ENCODE data around the gene CCDC82. TPM values are rescaled to one million over a fixed set of nuclear protein-coding genes. Genes with fewer than 3 reads are reported as not detected.

The CCDC82 gene
- polyA plus RNA-seq, 1 experiment = 4.6 TPM

GRCh38 chr11:96318399-96318798 is 71.3 kb downstream of the CCDC82 start:
- Histone ChIP-seq H3K27me3 (ENCODE audit: control insufficient read depth, insufficient read depth, low read length) (no peaks in the 10 kb centered on the region), H3K36me3 (ENCODE audit: control insufficient read depth, insufficient read depth, low read length) (no peaks in the 10 kb centered on the region), H3K4me3 (ENCODE audit: low read depth, low read length) (no peak overlapping the region)
- no peak for TF ChIP-seq CTCF (IDR thresholded peaks at IDR 0.05; ENCODE audit: insufficient read depth, low read depth, low read length)
- POLR2A ChIA-PET = no interaction called here
- CTCF ChIA-PET = interaction anchor here (1.4 kb wide), 1 partner anchor 24 kb away, joined by 4 read pairs; the partner anchor contains the start of gene MAML2
- DNase-seq (ENCODE audit: low read depth) = no peak

- TF ChIP-seq CTCF (IDR thresholded peaks at IDR 0.05; ENCODE audit: insufficient read depth, low read depth, low read length) = no peak
- DNase-seq (ENCODE audit: low read depth) = no peak
- CTCF ChIA-PET = interaction anchor here (1.4 kb wide), 1 partner anchor 25 kb away, joined by 4 read pairs; the partner anchor contains the start of gene MAML2
- Histone ChIP-seq H3K4me3 (ENCODE audit: low read depth, low read length) (no peak overlapping the region), H3K36me3 (ENCODE audit: control insufficient read depth, insufficient read depth, low read length) (no peaks in the 10 kb centered on the region), H3K27me3 (ENCODE audit: control insufficient read depth, insufficient read depth, low read length) (no peaks in the 10 kb centered on the region)
- POLR2A ChIA-PET = no interaction called here
Observed at GRCh38 chr11:96317985-96318384, 71.7 kb downstream of the CCDC82 start.

- no peak for DNase-seq (ENCODE audit: low read depth)
- no peaks in the 10 kb centered on the region for H3K27me3 ChIP-seq (ENCODE audit: control insufficient read depth, insufficient read depth, low read length)
- ChIA-PET CTCF (interaction anchor here (1.4 kb wide), 1 partner anchor 25 kb away, joined by 6 read pairs; the partner anchor contains the start of gene MAML2), POLR2A (no interaction called here)
- no peaks in the 10 kb centered on the region for H3K36me3 ChIP-seq (ENCODE audit: control insufficient read depth, insufficient read depth, low read length)
- no peak for TF ChIP-seq CTCF (IDR thresholded peaks at IDR 0.05; ENCODE audit: insufficient read depth, low read depth, low read length)
- no peak overlapping the region for H3K4me3 ChIP-seq (ENCODE audit: low read depth, low read length)
Observed at GRCh38 chr11:96317571-96317970, 72.1 kb downstream of the CCDC82 start.

- DNase-seq (ENCODE audit: low read depth) = no peak
- CTCF ChIA-PET = interaction anchor here (1.4 kb wide), 1 partner anchor 26 kb away, joined by 6 read pairs; the partner anchor contains the start of gene MAML2
- Histone ChIP-seq H3K4me3 (ENCODE audit: low read depth, low read length) (no peak overlapping the region), H3K36me3 (ENCODE audit: control insufficient read depth, insufficient read depth, low read length) (no peaks in the 10 kb centered on the region), H3K27me3 (ENCODE audit: control insufficient read depth, insufficient read depth, low read length) (no peaks in the 10 kb centered on the region)
- POLR2A ChIA-PET = no interaction called here
- no peak for TF ChIP-seq CTCF (IDR thresholded peaks at IDR 0.05; ENCODE audit: insufficient read depth, low read depth, low read length)
Observed at GRCh38 chr11:96316869-96317268, 72.8 kb downstream of the CCDC82 start.

- no peak for TF ChIP-seq CTCF (IDR thresholded peaks at IDR 0.05; ENCODE audit: insufficient read depth, low read depth, low read length)
- Histone ChIP-seq H3K27me3 (ENCODE audit: control insufficient read depth, insufficient read depth, low read length) (no peaks in the 10 kb centered on the region), H3K4me3 (ENCODE audit: low read depth, low read length) (no peak overlapping the region), H3K36me3 (ENCODE audit: control insufficient read depth, insufficient read depth, low read length) (no peaks in the 10 kb centered on the region)
- ChIA-PET POLR2A (no interaction called here), CTCF (interaction anchor here (0.6 kb wide), 1 partner anchor 1422 kb away, joined by 3 read pairs; no protein-coding TSS in a partner anchor)
- no peak for DNase-seq (ENCODE audit: low read depth)
Observed at GRCh38 chr11:96315476-96315875, 74.2 kb downstream of the CCDC82 start.

Data from BJ (cell line).